ENCODE results near the gene SOWAHC. TPM values are rescaled to one million over a fixed set of nuclear protein-coding genes. Genes with fewer than 3 reads are reported as not detected.

SOWAHC gene
- total and polyA plus RNA-seq, 2 of the 13 experiments (the other 11 are each of a cell fraction or from before 2014, with no cell fraction given) = 21.2 to 22.5 TPM

Other genes with a start within 250 kb of the SOWAHC start
- 67.5 and 99.8 TPM in 2 replicates for gene SEPTIN10, start 398 bp upstream of the SOWAHC start, total RNA-seq (2016; rRNA removed; fragmentation: Illumina TruSeq; extraction: Trizol)
- 40.3 and 45.8 TPM in 2 replicates for gene SEPTIN10, start 398 bp upstream of the SOWAHC start, polyA plus RNA-seq (2011; rRNA removed)
- 9.4 and 16.4 TPM in 2 replicates for gene RGPD5, start 179.9 kb downstream of the SOWAHC start, total RNA-seq (2016; rRNA removed; fragmentation: Illumina TruSeq; extraction: Trizol)
- gene RGPD5, start 179.9 kb downstream of the SOWAHC start, polyA plus RNA-seq (2011; rRNA removed) = 12.0 and 13.4 TPM in 2 replicates